Astrocyte (in vitro differentiated cells and primary cell): ENCODE results near the gene ISOC1. TPM values are rescaled to one million over a fixed set of nuclear protein-coding genes. Genes with fewer than 3 reads are reported as not detected.

Source experiments
- DNase-seq: peaks from one replicate; pipeline ENCODE4 v3.0.0-alpha.2; 2010; ENCODE audit warnings: low read depth
- FAIRE-seq: peaks from 2 replicates; lab custom pipeline; 2011; peaks lifted over from hg19 to GRCh38; lab: Jason Lieb, UNC
- H2AFZ ChIP-seq: 2 replicates; pipeline ENCODE4 v1.6.0; 2012; ENCODE audit warnings: low read depth, low read length, inconsistent platforms
- H3K27ac ChIP-seq: 2 replicates; pipeline ENCODE4 v1.5.1; 2011; ENCODE audit warnings: low read depth, low read length, inconsistent platforms
- H3K27me3 ChIP-seq: 2 replicates; pipeline ENCODE4 v1.6.0; 2011; ENCODE audit warnings: low read length, inconsistent platforms; ENCODE audit not compliant: insufficient read depth
- H3K36me3 ChIP-seq: 2 replicates; pipeline ENCODE4 v1.5.1; 2011; ENCODE audit warnings: low read length, inconsistent platforms; ENCODE audit not compliant: insufficient read depth
- H3K4me1 ChIP-seq: 2 replicates; pipeline ENCODE4 v1.5.1; 2011; ENCODE audit warnings: low read length, inconsistent platforms; ENCODE audit not compliant: insufficient read depth
- H3K4me2 ChIP-seq: 2 replicates; pipeline ENCODE4 v1.6.0; 2012; ENCODE audit warnings: low read length, inconsistent platforms
- H3K4me3 ChIP-seq: 2 replicates; pipeline ENCODE4 v1.5.1; 2011; ENCODE audit warnings: low read depth, mild to moderate bottlenecking, low read length, inconsistent platforms; ENCODE audit not compliant: insufficient read depth
- H3K79me2 ChIP-seq: 2 replicates; pipeline ENCODE4 v1.6.0; 2012; ENCODE audit warnings: mild to moderate bottlenecking, low read length, inconsistent platforms; ENCODE audit not compliant: insufficient read depth
- H3K9ac ChIP-seq: 2 replicates; pipeline ENCODE4 v1.6.0; 2012; ENCODE audit warnings: mild to moderate bottlenecking, low read length, inconsistent platforms
- H3K9me3 ChIP-seq: 2 replicates; pipeline ENCODE4 v1.5.1; 2012; ENCODE audit warnings: low read depth, mild to moderate bottlenecking, low read length, inconsistent platforms; ENCODE audit not compliant: insufficient read depth
- H4K20me1 ChIP-seq: 2 replicates; pipeline ENCODE4 v1.6.0; 2012; ENCODE audit warnings: low read length, inconsistent platforms; ENCODE audit not compliant: insufficient read depth
- H3K27ac Mint-ChIP-seq: one replicate; pipeline ENCODE4 v1.8.0; 2021; ENCODE audit warnings: mild to moderate bottlenecking, mixed read lengths; ENCODE audit not compliant: unreplicated experiment
- H3K27me3 Mint-ChIP-seq: one replicate; pipeline ENCODE4 v1.8.0; 2021; ENCODE audit warnings: low read depth, mixed read lengths; ENCODE audit not compliant: unreplicated experiment
- H3K36me3 Mint-ChIP-seq: one replicate; pipeline ENCODE4 v1.8.0; 2021; ENCODE audit warnings: low read depth, mixed read lengths; ENCODE audit not compliant: unreplicated experiment
- H3K4me1 Mint-ChIP-seq: one replicate; pipeline ENCODE4 v1.8.0; 2021; ENCODE audit warnings: low read depth, mixed read lengths; ENCODE audit not compliant: unreplicated experiment
- H3K4me3 Mint-ChIP-seq: one replicate; pipeline ENCODE4 v1.8.0; 2021; ENCODE audit warnings: mild to moderate bottlenecking, moderate library complexity, mixed read lengths; ENCODE audit not compliant: unreplicated experiment
- H3K9me3 Mint-ChIP-seq: one replicate; pipeline ENCODE4 v1.8.0; 2021; ENCODE audit warnings: mild to moderate bottlenecking, mixed read lengths; ENCODE audit not compliant: unreplicated experiment
- CTCF ChIP-seq: IDR thresholded peaks from 2 replicates; pipeline ENCODE4 v1.5.1; 2011; ENCODE audit warnings: low read depth, mild to moderate bottlenecking, inconsistent platforms, low read length, moderate library complexity; ENCODE audit not compliant: insufficient read depth
- EZH2 ChIP-seq: IDR thresholded peaks from 2 replicates; pipeline ENCODE4 v1.6.1; 2012; ENCODE audit warnings: mild to moderate bottlenecking, low read length, inconsistent platforms; ENCODE audit not compliant: insufficient read depth
- total RNA-seq: library from RNA; stranded (reverse); gene quantifications from 2 replicates; pipeline ENCODE4 v1.2.1, GENCODE V29; 2021

The ISOC1 gene
- total RNA-seq, 1 donor from 2014 or later = 8.4 TPM

GRCh38 chr5:129094924-129095899 is 663 bp downstream of the ISOC1 start:
- H3K4me3 Mint-ChIP-seq = peak overlapping the region; percentile 95
- TF ChIP-seq EZH2 (no peak), CTCF (no peak)
- no peaks in the 10 kb centered on the region for H3K9me3 ChIP-seq
- no peaks in the 10 kb centered on the region for H3K36me3 Mint-ChIP-seq
- peak overlapping the region; percentile 100 for H2AFZ ChIP-seq
- H3K4me3 ChIP-seq = peak overlapping the region; percentile 96
- peaks cover 5% of the 10 kb centered on the region for H3K27me3 Mint-ChIP-seq
- peak; percentile 11 for DNase-seq
- no peak overlapping the region for H3K27ac Mint-ChIP-seq
- H3K9me3 Mint-ChIP-seq = no peaks in the 10 kb centered on the region
- peaks cover 3% of the 10 kb centered on the region for H3K27me3 ChIP-seq
- H3K9ac ChIP-seq = peak overlapping the region; percentile 85
- H3K27ac ChIP-seq = peak overlapping the region; percentile 58
- no peak for FAIRE-seq
- no peaks in the 10 kb centered on the region for H3K36me3 ChIP-seq
- peaks cover 7% of the 10 kb centered on the region for H3K79me2 ChIP-seq
- no peaks in the 10 kb centered on the region for H4K20me1 ChIP-seq
- H3K4me1 Mint-ChIP-seq = peaks cover 5% of the 10 kb centered on the region
- peaks cover 4% of the 10 kb centered on the region for H3K4me1 ChIP-seq
- H3K4me2 ChIP-seq = peak overlapping the region; percentile 98

- H3K36me3 ChIP-seq = no peaks in the 10 kb centered on the region
- H3K4me3 Mint-ChIP-seq = no peak overlapping the region
- peaks cover 5% of the 10 kb centered on the region for H3K4me1 Mint-ChIP-seq
- no peak overlapping the region for H3K4me3 ChIP-seq
- no peak for DNase-seq
- no peak overlapping the region for H3K4me2 ChIP-seq
- no peak for FAIRE-seq
- no peak overlapping the region for H3K27ac ChIP-seq
- no peak overlapping the region for H3K27ac Mint-ChIP-seq
- H3K9me3 ChIP-seq = no peaks in the 10 kb centered on the region
- no peaks in the 10 kb centered on the region for H4K20me1 ChIP-seq
- H3K36me3 Mint-ChIP-seq = no peaks in the 10 kb centered on the region
- TF ChIP-seq EZH2 = no peak
- no peak for TF ChIP-seq CTCF
- peaks cover under 1% of the 10 kb centered on the region for H3K27me3 Mint-ChIP-seq
- H2AFZ ChIP-seq = no peak overlapping the region
- H3K9ac ChIP-seq = no peak overlapping the region
- no peaks in the 10 kb centered on the region for H3K27me3 ChIP-seq
- H3K79me2 ChIP-seq = peaks cover 10% of the 10 kb centered on the region
- peaks cover 4% of the 10 kb centered on the region for H3K4me1 ChIP-seq
- no peaks in the 10 kb centered on the region for H3K9me3 Mint-ChIP-seq
Measured at GRCh38 chr5:129096382-129096991, 1.9 kb downstream of the ISOC1 start.
